ENCODE data around the gene SPTAN1. TPM values are rescaled to one million over a fixed set of nuclear protein-coding genes. Genes with fewer than 3 reads are reported as not detected.
"Not testable (repeated sequence)": the region's sequence is repeated elsewhere in the genome, so short reads cannot be mapped to it uniquely, and the experiment has no call there.

Gene SPTAN1
- total RNA-seq, 1 experiment from 2014 or later, result 344 TPM

DNA sequence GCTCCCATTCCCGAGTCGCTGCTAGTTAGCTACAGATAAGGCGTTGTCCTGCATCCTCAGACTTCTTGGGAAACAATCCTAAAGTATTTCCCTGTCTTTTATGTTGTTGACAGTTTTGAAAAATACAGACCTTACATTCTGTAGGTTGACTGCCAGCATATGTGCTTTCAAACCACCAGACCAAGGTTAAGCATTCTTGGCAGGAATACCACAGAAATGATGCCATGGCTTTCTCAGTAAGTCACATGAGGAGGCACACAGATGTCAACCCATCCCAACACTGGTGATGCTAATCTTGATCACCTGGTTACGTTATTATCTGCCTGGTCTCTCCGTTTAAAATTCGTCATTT is 47.0 kb upstream of the SPTAN1 start:
- intact Hi-C loops (cut with micrococcal nuclease; ENCODE audit: unreplicated experiment), result no loop called here
- TSS peak; percentile 62 for BruUV-seq (replicated peaks)
- CTCF ChIA-PET, result interaction anchor here (1.0 kb wide), 1 partner anchor 143 kb away, joined by 4 read pairs; no protein-coding TSS in a partner anchor
- Mint-ChIP-seq H3K9me3 (ENCODE audit: low read depth, unreplicated experiment) (no peaks in the 10 kb centered on the region), H3K4me1 (ENCODE audit: low read depth, unreplicated experiment) (no peaks in the 10 kb centered on the region), H3K4me3 (ENCODE audit: low read depth, unreplicated experiment) (peak overlapping the region; percentile 98), H3K36me3 (ENCODE audit: insufficient read depth, unreplicated experiment) (peaks cover 33% of the 10 kb centered on the region), H3K27me3 (ENCODE audit: unreplicated experiment) (no peaks in the 10 kb centered on the region), H3K27ac (ENCODE audit: unreplicated experiment) (peak overlapping the region; percentile 81)
- no peak for DNase-seq
- TF ChIP-seq, protein P1, sequence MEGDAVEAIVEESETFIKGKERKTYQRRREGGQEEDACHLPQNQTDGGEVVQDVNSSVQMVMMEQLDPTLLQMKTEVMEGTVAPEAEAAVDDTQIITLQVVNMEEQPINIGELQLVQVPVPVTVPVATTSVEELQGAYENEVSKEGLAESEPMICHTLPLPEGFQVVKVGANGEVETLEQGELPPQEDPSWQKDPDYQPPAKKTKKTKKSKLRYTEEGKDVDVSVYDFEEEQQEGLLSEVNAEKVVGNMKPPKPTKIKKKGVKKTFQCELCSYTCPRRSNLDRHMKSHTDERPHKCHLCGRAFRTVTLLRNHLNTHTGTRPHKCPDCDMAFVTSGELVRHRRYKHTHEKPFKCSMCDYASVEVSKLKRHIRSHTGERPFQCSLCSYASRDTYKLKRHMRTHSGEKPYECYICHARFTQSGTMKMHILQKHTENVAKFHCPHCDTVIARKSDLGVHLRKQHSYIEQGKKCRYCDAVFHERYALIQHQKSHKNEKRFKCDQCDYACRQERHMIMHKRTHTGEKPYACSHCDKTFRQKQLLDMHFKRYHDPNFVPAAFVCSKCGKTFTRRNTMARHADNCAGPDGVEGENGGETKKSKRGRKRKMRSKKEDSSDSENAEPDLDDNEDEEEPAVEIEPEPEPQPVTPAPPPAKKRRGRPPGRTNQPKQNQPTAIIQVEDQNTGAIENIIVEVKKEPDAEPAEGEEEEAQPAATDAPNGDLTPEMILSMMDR (IDR thresholded peaks at IDR 0.05; ENCODE audit: unreplicated experiment), result no peak

DNA sequence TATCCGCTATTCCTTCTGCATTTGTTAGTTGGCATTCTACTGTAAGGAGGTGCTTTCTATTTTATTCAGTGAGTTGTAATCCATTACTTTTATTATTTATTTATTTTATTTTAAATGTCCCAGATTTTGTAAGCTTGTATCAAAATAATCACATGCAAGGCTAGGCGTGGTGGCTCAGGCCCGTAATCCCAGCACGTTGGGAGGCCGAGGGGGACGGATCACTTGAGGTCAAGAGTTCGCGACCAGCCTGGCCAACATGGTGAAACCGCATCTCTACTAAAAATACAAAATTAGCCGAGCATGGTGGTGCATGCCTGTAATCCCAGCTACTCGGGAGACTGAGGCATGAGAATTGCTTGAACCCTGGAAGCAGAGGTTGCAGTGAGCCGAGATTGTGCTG is 46.5 kb upstream of the SPTAN1 start:
- intact Hi-C loops (cut with micrococcal nuclease; ENCODE audit: unreplicated experiment); H3K27ac Mint-ChIP-seq (ENCODE audit: unreplicated experiment); CTCF ChIA-PET; H3K9me3 Mint-ChIP-seq (ENCODE audit: low read depth, unreplicated experiment); H3K27me3 Mint-ChIP-seq (ENCODE audit: unreplicated experiment); DNase-seq; H3K4me1 Mint-ChIP-seq (ENCODE audit: low read depth, unreplicated experiment); BruUV-seq (replicated peaks): not testable (repeated sequence)
- peaks cover 30% of the 10 kb centered on the region for H3K36me3 Mint-ChIP-seq (ENCODE audit: insufficient read depth, unreplicated experiment)
- peak overlapping the region; percentile 98 for H3K4me3 Mint-ChIP-seq (ENCODE audit: low read depth, unreplicated experiment)

DNA sequence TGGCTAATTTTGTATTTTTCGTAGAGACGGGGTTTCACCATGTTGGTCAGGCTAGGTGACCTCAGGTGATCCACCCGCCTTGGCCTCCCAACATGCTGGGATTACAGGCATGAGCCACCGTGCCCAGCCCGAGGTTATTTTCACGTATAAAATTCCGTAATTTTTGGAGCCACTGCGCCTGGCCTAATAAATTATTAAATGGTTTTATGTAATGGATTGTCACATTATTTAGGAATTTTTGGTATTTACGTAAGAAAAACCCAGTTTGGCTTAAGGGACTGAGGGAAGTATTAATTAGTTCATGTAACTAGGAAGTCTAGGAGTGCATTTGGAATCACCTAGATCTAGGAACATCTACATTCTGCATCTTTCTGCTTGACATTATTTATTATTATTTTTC is 39.6 kb upstream of the SPTAN1 start:
- Mint-ChIP-seq H3K27me3 (ENCODE audit: unreplicated experiment) (no peaks in the 10 kb centered on the region), H3K9me3 (ENCODE audit: low read depth, unreplicated experiment) (no peaks in the 10 kb centered on the region), H3K4me3 (ENCODE audit: low read depth, unreplicated experiment) (no peak overlapping the region), H3K27ac (ENCODE audit: unreplicated experiment) (no peak overlapping the region), H3K36me3 (ENCODE audit: insufficient read depth, unreplicated experiment) (peaks cover 24% of the 10 kb centered on the region), H3K4me1 (ENCODE audit: low read depth, unreplicated experiment) (no peaks in the 10 kb centered on the region)
- BruUV-seq (replicated peaks), result no TSS peak
- CTCF ChIA-PET, result no interaction called here
- no peak for DNase-seq
- TF ChIP-seq, protein P1 (IDR thresholded peaks at IDR 0.05; ENCODE audit: unreplicated experiment), result no peak
- intact Hi-C loops (cut with micrococcal nuclease; ENCODE audit: unreplicated experiment), result no loop called here

DNA sequence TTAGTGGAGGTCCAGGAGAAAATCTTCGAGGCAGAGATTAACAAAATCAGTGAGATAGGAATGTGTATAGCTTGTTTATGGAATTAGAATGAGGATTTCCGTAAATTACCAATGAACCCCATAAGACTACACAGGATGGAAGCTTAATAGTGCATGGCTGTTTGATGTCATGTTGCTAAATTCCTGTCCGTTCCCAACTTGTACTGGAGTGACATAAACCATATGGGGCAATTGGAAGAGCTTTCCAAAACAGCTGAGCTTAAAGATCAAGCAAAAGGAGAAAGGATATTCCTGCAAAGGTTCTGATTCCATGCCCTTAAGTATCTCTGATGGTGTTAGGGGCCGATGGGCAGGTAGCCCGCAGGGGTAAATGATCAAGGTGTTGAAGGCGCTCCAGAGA is 30.4 kb upstream of the SPTAN1 start:
- Mint-ChIP-seq H3K27me3 (ENCODE audit: unreplicated experiment) (no peaks in the 10 kb centered on the region), H3K4me1 (ENCODE audit: low read depth, unreplicated experiment) (no peaks in the 10 kb centered on the region), H3K27ac (ENCODE audit: unreplicated experiment) (no peak overlapping the region), H3K9me3 (ENCODE audit: low read depth, unreplicated experiment) (no peaks in the 10 kb centered on the region), H3K4me3 (ENCODE audit: low read depth, unreplicated experiment) (no peak overlapping the region), H3K36me3 (ENCODE audit: insufficient read depth, unreplicated experiment) (peaks cover 17% of the 10 kb centered on the region)
- no peak for DNase-seq
- CTCF ChIA-PET, result no interaction called here
- intact Hi-C loops (cut with micrococcal nuclease; ENCODE audit: unreplicated experiment), result no loop called here
- BruUV-seq (replicated peaks), result no TSS peak
- TF ChIP-seq, protein P1 (IDR thresholded peaks at IDR 0.05; ENCODE audit: unreplicated experiment), result no peak

DNA sequence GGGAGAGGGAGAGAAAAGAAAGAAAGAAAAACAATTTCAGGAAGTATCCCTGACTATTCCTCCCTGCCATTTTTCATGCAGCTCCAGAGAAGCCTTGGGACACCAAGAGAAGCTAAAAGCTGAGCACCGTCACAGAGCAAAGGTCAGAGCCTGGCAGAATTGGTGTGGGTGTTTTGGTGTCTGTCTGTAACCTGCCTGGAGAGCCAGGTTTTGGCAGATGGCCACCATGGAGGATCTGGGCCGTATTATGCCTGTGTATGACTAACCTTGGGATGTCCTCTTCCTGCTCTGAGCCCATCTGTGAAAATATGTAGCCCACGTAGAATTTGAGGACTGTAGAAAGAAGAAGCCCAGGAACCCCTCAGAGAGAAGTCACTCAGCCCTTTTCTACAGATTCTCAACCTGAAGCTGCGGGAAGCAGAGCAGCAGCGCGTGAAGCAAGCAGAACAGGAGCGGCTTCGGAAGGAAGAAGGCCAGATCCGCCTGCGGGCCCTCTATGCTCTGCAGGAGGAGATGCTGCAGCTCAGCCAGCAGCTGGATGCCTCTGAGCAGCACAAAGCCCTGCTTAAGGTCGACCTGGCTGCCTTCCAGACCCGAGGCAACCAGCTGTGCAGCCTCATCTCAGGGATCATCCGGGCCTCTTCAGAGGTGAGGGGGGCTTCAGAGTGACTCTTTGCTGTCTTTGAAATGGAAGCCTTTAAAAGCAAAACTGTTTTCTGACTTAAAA is 29.0 kb upstream of the SPTAN1 start:
- no TSS peak for BruUV-seq (replicated peaks)
- Mint-ChIP-seq H3K36me3 (ENCODE audit: insufficient read depth, unreplicated experiment) (peaks cover 5% of the 10 kb centered on the region), H3K9me3 (ENCODE audit: low read depth, unreplicated experiment) (no peaks in the 10 kb centered on the region), H3K27ac (ENCODE audit: unreplicated experiment) (no peak overlapping the region), H3K4me1 (ENCODE audit: low read depth, unreplicated experiment) (no peaks in the 10 kb centered on the region), H3K4me3 (ENCODE audit: low read depth, unreplicated experiment) (no peak overlapping the region), H3K27me3 (ENCODE audit: unreplicated experiment) (no peaks in the 10 kb centered on the region)
- intact Hi-C loops (cut with micrococcal nuclease; ENCODE audit: unreplicated experiment), result no loop called here
- TF ChIP-seq, protein P1 (IDR thresholded peaks at IDR 0.05; ENCODE audit: unreplicated experiment), result no peak
- no peak for DNase-seq
- CTCF ChIA-PET, result no interaction called here

Data from Calu3 (cell line).